NCI-H128 (cell line): ENCODE measurements around the gene TIMM17B.

Source experiments
- DNase-seq: peaks from one replicate; lab custom pipeline; 2025; ENCODE audit not compliant: unreplicated experiment; lab: John Stamatoyannopoulos, UW

Gene TIMM17B

GRCh38 chrX:48897625-48898306 lies at the start of gene TIMM17B, which contains the start of gene PQBP1:
Gene TIMM17B, minus strand, starts transcription at chrX:48897768. Its CDS starts 19 bp downstream, at chrX:48897749.
Gene PQBP1, plus strand, starts transcription at chrX:48897930. Its CDS starts 580 bp downstream, at chrX:48898510.
- DNase-seq: peak; percentile 85

DNA sequence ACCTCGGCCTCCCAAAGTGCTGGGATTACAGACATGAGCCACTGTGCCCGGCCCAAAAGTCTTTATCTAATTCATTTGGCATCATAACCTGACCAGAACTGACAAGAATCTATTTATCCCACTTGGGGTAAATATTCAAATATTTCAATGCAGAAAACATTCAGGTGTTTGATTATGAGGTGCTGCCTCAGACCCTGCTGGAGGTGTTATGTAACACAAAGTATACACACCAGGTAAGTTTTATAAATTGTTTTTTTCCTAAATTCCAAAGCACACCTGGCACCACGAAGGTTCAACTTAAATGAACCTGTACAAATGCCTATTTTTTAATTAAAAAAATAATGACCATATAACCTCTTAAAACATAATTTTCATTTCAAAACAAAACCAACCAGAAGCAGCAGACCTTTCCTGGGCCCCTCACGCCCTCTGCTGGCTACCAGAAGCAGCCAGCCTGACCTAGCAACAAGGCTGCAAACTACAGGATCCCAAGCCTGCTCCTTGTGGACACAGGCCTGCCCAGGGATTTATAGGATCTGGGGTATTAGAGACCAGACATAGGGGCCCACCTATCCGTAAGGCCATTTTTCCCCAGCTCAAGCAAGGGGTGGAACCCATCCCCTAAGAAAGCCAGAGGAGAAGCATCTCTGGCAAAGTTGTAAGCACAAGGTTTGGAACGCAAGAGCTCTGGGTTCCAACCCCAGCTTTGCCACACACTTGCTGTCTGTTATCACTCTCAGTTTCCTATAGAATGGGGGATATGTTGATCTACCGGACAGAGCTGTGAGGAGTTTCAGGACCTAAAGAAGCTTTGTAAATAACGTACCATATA lies 48.2 kb upstream of the TIMM17B start:
- peak; percentile 2 for DNase-seq

DNA sequence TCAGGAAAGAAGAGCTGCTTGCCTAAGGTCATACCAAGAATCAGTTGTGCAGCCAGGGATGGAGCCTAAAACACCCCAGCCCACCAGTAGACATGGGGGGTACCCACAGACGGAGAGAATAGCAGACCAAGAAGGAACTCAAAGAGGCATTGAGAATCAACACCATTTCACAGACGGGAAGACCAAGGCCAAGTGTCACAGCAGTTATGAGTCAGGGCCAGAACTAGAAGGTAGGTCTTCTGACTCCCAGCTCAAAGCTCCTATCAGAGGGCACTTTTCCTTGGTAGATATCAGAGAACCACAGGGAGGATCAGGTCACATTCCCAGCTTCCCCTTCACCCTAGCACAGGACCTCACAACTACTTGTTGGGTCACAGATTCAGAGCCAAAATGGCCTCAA lies 45.3 kb upstream of the TIMM17B start:
- no peak for DNase-seq

DNA sequence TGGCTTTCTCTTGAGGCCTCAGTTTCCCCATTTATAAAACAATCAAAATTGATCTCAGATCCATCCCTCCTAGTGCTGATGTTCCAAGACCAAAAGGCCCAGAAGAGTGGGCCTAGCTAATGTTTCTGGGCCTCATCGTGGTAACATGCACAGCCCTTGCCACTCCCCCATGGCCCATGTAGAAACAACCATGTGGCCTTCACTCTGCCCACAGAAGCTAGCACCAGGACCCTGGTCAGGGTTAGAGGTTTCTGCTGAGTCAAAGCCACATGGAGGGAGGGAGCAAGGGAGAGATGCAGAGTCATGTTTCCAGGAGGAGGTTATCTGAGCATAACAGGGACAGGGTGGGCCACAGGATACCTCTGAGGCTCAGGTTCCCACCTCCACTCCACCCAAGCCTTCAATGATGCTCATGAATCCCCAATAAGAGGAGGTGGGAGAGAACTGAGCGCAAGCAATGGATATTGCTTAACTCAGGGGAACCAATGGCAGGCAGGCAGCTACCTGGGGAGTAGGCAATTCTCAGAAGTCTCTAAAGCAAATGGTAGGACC lies 42.9 kb upstream of the TIMM17B start:
- DNase-seq: no peak

- DNase-seq: no peak
Measured at GRCh38 chrX:48939524-48940228, 42.1 kb upstream of the TIMM17B start.

GRCh38 chrX:48938721-48939425 lies 41.3 kb upstream of the TIMM17B start:
- DNase-seq: no peak

DNA sequence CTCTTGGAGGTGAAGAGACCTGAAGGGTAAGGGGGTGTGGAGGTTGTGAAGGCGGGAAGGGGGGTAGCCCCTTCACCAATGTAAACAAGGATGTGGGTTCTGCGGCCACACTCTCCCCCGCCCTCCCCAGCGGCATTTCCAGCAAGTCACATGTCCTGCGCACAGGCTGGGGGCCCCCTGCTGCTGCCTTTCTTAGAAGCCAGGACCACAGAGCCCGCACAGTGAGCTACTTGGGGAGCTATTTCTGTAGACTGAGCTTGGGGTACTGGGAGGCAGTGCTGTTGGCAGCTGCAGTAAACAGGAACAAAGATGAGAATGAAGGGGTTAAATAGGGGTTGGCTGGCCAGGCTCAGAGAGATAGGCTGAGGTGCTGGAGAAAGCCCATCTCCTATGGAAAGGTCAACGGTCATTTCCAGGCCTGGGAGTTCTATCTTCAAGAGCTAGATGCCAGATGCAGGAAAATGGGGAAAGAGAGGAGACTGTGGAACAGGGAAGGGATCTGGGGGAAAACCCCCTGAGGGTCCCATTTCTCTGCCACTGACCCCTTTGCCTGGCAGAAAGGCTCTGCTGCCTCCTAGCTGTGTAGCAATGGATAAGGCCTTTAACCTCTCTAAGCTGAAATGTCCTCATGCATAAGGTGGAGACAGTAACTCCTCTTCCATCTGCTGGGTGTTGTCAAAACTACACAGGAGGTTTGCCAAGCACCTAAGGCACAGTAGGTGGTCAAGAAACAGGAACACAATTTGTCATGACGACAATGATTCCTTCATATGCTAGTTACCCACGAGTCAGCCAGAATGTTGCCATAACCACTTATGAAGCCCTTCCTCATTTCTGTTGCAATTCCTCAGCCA lies 39.7 kb upstream of the TIMM17B start:
- no peak for DNase-seq

GRCh38 chrX:48936429-48937053 lies 39.0 kb upstream of the TIMM17B start:
- no peak for DNase-seq

GRCh38 chrX:48935301-48935670 lies 37.7 kb upstream of the TIMM17B start:
- no peak for DNase-seq

DNA sequence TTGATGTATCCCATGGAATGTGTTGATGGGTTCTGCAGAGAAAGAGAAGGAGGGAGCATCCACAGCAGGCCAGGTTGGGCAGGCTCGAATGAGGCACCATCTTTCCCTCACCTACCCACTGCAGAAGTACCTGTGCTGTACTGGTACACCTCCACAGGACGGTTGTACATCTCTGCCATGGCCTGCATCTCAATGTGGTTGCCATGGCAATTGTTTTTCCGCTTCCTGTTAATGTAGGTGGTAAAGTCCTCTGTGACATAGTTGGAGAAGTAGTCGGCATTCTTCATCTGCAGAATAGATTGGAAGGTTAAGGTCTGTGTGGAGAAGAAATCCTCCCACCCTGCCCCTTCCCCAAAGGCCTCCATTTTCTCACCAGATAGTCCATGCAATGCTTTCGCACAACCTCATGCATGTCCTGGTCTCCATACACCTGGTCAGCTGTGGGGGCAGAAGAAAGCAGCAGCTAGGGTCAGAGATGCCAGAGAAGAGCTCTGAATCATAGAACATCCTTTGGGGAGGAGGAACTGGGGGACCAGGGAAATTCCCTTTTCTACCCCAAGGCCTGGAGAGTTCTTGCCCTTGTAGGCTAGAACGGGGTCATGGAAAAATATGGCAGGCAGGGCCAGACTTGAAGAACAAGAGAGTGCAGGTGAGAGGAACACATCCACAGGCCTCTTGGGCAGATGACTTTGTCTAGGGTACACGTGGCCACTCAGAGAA lies 37.2 kb upstream of the TIMM17B start:
- DNase-seq: no peak

DNA sequence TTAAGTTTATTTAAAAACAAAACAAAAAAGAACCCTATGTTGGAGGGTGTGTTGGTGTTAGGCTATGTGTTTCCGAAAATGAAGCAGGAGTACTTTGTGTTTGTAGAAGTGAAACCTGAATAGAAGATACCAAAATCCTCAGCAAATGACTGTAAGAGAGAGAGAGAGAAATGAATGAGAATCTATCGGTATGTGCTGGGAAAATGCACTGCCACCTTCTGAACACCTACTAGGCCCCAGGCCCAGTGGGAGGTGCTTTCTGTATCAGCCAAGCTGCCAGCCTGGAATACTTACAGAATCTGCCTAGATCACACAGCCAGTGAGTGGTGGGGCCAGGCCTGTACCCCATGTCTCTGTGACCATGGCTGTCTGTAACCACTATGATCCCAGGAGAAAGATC lies 36.2 kb upstream of the TIMM17B start:
- DNase-seq: no peak

GRCh38 chrX:48927736-48928382 lies 30.3 kb upstream of the TIMM17B start:
- no peak for DNase-seq

- DNase-seq: no peak
Measured at GRCh38 chrX:48927123-48927522, 29.6 kb upstream of the TIMM17B start.

- no peak for DNase-seq
Measured at GRCh38 chrX:48924270-48924669, 26.7 kb upstream of the TIMM17B start.

DNA sequence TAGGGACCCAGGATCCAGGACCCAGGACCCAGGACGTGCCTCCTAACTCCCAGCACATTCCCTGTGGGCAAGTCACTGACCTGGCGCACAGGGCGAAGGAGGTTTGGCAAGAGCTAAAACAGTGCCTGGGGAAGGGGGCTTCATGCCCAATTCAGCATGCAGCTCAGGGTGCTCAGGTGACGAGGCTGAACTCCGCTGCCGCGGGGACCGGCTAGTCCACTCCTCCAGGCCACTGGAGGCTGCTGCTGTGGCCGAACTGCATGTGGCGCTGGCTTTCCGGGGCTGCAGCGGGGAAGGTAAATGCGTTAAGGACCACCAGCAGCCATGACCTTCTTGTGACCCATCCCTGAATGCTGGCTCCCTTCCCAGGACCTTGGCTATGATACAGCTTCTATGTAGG lies 26.2 kb upstream of the TIMM17B start:
- no peak for DNase-seq

DNA sequence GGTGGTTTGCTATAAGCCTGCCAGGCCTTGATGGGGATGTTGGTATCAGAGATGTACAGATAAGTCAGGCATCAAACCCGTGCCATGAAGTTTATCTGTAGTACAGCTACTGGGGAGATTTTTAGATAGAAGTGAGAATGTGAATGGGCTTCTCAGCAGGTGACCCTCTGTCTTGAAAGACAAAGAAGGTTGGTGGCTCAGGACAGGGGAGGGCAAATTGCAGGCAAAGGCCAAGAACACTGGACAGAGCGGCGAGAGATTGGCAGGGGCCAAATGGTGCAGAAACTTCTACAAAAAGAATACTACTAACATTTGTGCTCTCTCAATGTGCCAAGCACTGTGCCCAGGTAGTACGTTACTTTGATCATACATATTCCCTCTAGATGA lies 23.1 kb upstream of the TIMM17B start:
- DNase-seq: no peak

GRCh38 chrX:48919947-48920717 lies 22.6 kb upstream of the TIMM17B start:
- no peak for DNase-seq
